ENCODE results near the gene PROSER3.

DNA sequence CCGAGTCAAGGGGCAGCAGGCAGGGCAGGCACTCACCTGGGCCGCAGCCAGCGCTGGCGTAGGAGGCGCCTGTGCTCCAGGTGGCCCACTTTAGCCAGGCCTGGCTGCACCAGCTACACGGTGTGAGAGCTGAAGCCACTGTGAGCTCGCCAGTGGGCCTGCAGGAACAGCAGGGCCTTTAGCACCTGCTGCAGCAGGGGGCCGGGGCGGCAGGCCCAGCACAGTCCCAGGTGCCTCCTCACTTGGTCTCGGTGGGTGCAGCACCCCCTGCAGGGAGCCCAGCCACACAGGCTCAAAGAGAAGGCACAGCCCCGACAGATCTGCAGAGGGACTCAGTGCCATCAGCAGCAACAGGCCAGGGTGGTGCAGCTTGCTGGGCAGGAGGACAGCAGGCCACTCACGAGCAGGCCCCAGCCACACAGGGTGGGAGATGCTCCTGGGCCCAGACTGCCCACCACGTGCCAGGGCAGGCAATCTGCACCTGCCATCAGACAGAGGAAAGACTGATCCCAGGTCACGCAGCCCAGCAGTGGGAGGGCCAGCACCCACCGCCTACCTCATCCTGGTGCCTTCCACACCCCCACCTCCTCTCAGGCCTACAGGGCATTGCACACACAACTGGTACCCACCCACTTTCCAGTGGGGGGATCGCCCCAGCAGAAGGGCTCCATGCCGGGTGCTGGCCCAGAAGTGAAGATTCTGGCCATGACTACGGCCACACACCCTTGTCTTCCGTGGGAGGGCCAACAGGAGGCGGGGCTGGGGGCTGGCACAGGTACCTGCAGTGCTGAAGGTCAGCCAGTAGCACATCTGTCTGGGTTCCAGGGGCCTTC lies 33.2 kb downstream of the PROSER3 start:
- TF ChIP-seq, protein P1, sequence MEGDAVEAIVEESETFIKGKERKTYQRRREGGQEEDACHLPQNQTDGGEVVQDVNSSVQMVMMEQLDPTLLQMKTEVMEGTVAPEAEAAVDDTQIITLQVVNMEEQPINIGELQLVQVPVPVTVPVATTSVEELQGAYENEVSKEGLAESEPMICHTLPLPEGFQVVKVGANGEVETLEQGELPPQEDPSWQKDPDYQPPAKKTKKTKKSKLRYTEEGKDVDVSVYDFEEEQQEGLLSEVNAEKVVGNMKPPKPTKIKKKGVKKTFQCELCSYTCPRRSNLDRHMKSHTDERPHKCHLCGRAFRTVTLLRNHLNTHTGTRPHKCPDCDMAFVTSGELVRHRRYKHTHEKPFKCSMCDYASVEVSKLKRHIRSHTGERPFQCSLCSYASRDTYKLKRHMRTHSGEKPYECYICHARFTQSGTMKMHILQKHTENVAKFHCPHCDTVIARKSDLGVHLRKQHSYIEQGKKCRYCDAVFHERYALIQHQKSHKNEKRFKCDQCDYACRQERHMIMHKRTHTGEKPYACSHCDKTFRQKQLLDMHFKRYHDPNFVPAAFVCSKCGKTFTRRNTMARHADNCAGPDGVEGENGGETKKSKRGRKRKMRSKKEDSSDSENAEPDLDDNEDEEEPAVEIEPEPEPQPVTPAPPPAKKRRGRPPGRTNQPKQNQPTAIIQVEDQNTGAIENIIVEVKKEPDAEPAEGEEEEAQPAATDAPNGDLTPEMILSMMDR (IDR thresholded peaks at IDR 0.05; ENCODE audit: insufficient read depth, low read length) = no peak
- TF ChIP-seq POLR2AphosphoS5 (IDR thresholded peaks at IDR 0.05; ENCODE audit: low read depth) = no peak
